Gastrocnemius medialis (tissue), 4 donors: ENCODE results near the gene CPSF4L.

ENCODE experiments used
- POLR2A ChIP-seq, 2 donors: fragments of 450-650 bp; IDR thresholded peaks; one replicate each; pipeline ENCODE4 v1.6.1; 2017; ENCODE audit warnings: antibody characterized with exemption in 2 of 2, mild to moderate bottlenecking in 2 of 2, moderate library complexity in 2 of 2
- TF ChIP-seq, protein P1 (sequence below), 5 experiments: fragments of 450-650 bp in 3 of 5; fragments of 200-600 bp in 2 of 5; sonication (generic) in 2 of 5; IDR thresholded peaks in 4 of 5; conservative IDR thresholded peaks in 1 of 5; 1 replicate in 4 of 5; 2 replicates in 1 of 5; pipeline ENCODE4 v1.5.1; 2016 to 2019; ENCODE audit warnings: antibody characterized with exemption in 5 of 5, mild to moderate bottlenecking in 3 of 5, moderate library complexity in 3 of 5

DNA sequence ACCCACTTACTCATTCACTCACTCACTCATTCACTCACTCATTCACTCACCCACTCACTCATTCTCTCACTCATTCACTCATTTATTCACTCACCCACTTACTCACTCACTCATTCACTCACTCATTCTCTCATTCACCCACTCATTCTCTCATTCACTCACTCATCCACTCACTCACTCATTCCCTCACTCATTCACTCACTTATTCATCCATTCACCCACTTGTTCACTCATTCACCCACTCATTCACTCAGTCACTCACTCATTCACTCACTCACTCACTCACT, 7.6 kb upstream of the CPSF4L start:
- no peak for TF ChIP-seq POLR2A (IDR thresholded peaks at IDR 0.05)
- TF ChIP-seq, protein P1, sequence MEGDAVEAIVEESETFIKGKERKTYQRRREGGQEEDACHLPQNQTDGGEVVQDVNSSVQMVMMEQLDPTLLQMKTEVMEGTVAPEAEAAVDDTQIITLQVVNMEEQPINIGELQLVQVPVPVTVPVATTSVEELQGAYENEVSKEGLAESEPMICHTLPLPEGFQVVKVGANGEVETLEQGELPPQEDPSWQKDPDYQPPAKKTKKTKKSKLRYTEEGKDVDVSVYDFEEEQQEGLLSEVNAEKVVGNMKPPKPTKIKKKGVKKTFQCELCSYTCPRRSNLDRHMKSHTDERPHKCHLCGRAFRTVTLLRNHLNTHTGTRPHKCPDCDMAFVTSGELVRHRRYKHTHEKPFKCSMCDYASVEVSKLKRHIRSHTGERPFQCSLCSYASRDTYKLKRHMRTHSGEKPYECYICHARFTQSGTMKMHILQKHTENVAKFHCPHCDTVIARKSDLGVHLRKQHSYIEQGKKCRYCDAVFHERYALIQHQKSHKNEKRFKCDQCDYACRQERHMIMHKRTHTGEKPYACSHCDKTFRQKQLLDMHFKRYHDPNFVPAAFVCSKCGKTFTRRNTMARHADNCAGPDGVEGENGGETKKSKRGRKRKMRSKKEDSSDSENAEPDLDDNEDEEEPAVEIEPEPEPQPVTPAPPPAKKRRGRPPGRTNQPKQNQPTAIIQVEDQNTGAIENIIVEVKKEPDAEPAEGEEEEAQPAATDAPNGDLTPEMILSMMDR (IDR thresholded peaks at IDR 0.05 in 4 of 5, conservative IDR thresholded peaks at IDR 0.05 in 1 of 5) = no peak
